Activated CD4-positive, alpha-beta T cell treated with anti-CD3 and anti-CD28 coated beads, Interleukin-2, amount 50 U/mL, for 4 hours (primary cell): ENCODE results near the gene SYVN1.
"Not testable (repeated sequence)": the region's sequence is repeated elsewhere in the genome, so short reads cannot be mapped to it uniquely, and the experiment has no call there.

ENCODE experiments used
- DNase-seq, 2 experiments: peaks; one replicate each; pipeline ENCODE4 v3.0.0-alpha.2; 2020

Gene SYVN1

GRCh38 chr11:65150509-65151299, 16.4 kb upstream of the SYVN1 start:
- no peak for DNase-seq

- not testable (repeated sequence) for DNase-seq
Observed at GRCh38 chr11:65150131-65150508, 15.8 kb upstream of the SYVN1 start.

- DNase-seq, result no peak
Observed at GRCh38 chr11:65148657-65149056, 14.3 kb upstream of the SYVN1 start.

- DNase-seq, result no peak
Observed at GRCh38 chr11:65147352-65148075, 13.2 kb upstream of the SYVN1 start.

- DNase-seq, result no peak
Observed at GRCh38 chr11:65141896-65142494, 7.7 kb upstream of the SYVN1 start.

- DNase-seq, result no peak
Observed at GRCh38 chr11:65136515-65137096, 2.3 kb upstream of the SYVN1 start.

GRCh38 chr11:65135633-65136145, 1.4 kb upstream of the SYVN1 start:
- no peak for DNase-seq

GRCh38 chr11:65134952-65135632, 773 bp upstream of the SYVN1 start:
- peak; percentile 77 to 81 for DNase-seq

GRCh38 chr11:65133724-65134123, 595 bp downstream of the SYVN1 start:
- no peak for DNase-seq

- peak in 1 of 2 experiments; percentile 38 for DNase-seq
Observed at GRCh38 chr11:65132988-65133700, 1.2 kb downstream of the SYVN1 start.

GRCh38 chr11:65132238-65132987, 1.9 kb downstream of the SYVN1 start:
- DNase-seq, result no peak

- no peak for DNase-seq
Observed at GRCh38 chr11:65131895-65132237, 2.5 kb downstream of the SYVN1 start.

GRCh38 chr11:65131417-65131776, 2.9 kb downstream of the SYVN1 start:
- no peak for DNase-seq

GRCh38 chr11:65130631-65131416, 3.5 kb downstream of the SYVN1 start:
- no peak for DNase-seq

- DNase-seq, result no peak
Observed at GRCh38 chr11:65129649-65130441, 4.5 kb downstream of the SYVN1 start.

- no peak for DNase-seq
Observed at GRCh38 chr11:65128182-65129145, 5.9 kb downstream of the SYVN1 start.

GRCh38 chr11:65127473-65128181, 6.7 kb downstream of the SYVN1 start:
- DNase-seq, result no peak
